Measurements from ENCODE around the gene ID2. TPM values are rescaled to one million over a fixed set of nuclear protein-coding genes. Genes with fewer than 3 reads are reported as not detected.

ID2 gene
- total RNA-seq, 1 experiment from 2014 or later: 48.6 TPM

GRCh38 chr2:8672940-8673339 is 8.9 kb upstream of the ID2 start:
- Histone ChIP-seq H3T11ph (ENCODE audit: low read length) (no peak overlapping the region), H2BK15ac (ENCODE audit: low read depth, low read length) (no peak overlapping the region), H4K8ac (replicated peaks; ENCODE audit: insufficient read length, low read depth, low read length) (no peak overlapping the region), H4K20me1 (ENCODE audit: control insufficient read depth, insufficient read depth, insufficient read length) (no peaks in the 10 kb centered on the region), H4K91ac (ENCODE audit: insufficient read length, low read depth, low read length) (no peak overlapping the region), H3K27ac (ENCODE audit: insufficient read length, low read depth, low read length) (no peak overlapping the region), H3K9ac (ENCODE audit: extremely low read depth, insufficient read length, low read length) (no peak overlapping the region), H3K79me1 (ENCODE audit: insufficient read depth, low read depth, low read length, poor library complexity, severe bottlenecking) (no peaks in the 10 kb centered on the region), H3K9me3 (ENCODE audit: control insufficient read depth, low read depth, low read length) (no peaks in the 10 kb centered on the region), H4K5ac (ENCODE audit: insufficient read length, low read depth, low read length) (no peak overlapping the region), H3K56ac (ENCODE audit: insufficient read length, low read depth, low read length) (no peak overlapping the region), H2BK120ac (ENCODE audit: low read depth, low read length, poor library complexity, severe bottlenecking) (no peak overlapping the region), H2BK12ac (ENCODE audit: insufficient read length, low read depth, low read length) (no peak overlapping the region), H3K23ac (ENCODE audit: insufficient read length, low read depth, low read length) (no peak overlapping the region), H2BK5ac (ENCODE audit: insufficient read length, low read length) (no peak overlapping the region), H3K4me2 (ENCODE audit: insufficient read depth, insufficient read length, low read length) (no peak overlapping the region), H2AFZ (ENCODE audit: low read length) (no peak overlapping the region), H3K4me1 (ENCODE audit: insufficient read depth, low read length) (no peaks in the 10 kb centered on the region), H3K14ac (ENCODE audit: insufficient read depth, low read length) (no peak overlapping the region), H3K4ac (ENCODE audit: low read depth, low read length) (no peak overlapping the region), H2AK5ac (ENCODE audit: insufficient read length, low read length) (no peak overlapping the region), H3K27me3 (ENCODE audit: insufficient read depth, low read length) (peaks cover 23% of the 10 kb centered on the region; the same call in 1 of the 2 replicates), H2BK20ac (ENCODE audit: low read depth, low read length, poor library complexity, severe bottlenecking) (no peak overlapping the region), H3K23me2 (ENCODE audit: insufficient read length, low read depth, low read length, poor library complexity, severe bottlenecking) (peaks cover 19% of the 10 kb centered on the region), H3K18ac (ENCODE audit: insufficient read length, low read depth, low read length) (no peak overlapping the region), H3K79me2 (ENCODE audit: insufficient read depth, low read length) (no peaks in the 10 kb centered on the region)
- H3K27ac Mint-ChIP-seq: no peak overlapping the region
- no CpG with 5 or more reads among the region's 3 CpGs for WGBS (ENCODE audit: extremely low coverage, insufficient read length, low lambda C conversion rate)
- TF ChIP-seq CTCF (conservative IDR thresholded peaks at IDR 0.05): no peak
- peaks cover 11 to 26% (median 12%) of the 10 kb centered on the region in 3 experiments for H3K36me3 Mint-ChIP-seq (ENCODE audit: insufficient read depth in 1 of 3, low read depth in 3 of 3)
- peak; percentile 8 for DNase-seq
- H3K27me3 Mint-ChIP-seq (ENCODE audit: low read depth): peaks cover 41% of the 10 kb centered on the region
- peaks cover 24 to 26% of the 10 kb centered on the region in 2 experiments for H3K9me3 Mint-ChIP-seq
- no peak overlapping the region for H3K4me3 Mint-ChIP-seq
- peaks cover 19 to 21% of the 10 kb centered on the region in 2 experiments for H3K4me1 Mint-ChIP-seq
